ENCODE results near the gene RSPH1. TPM values are rescaled to one million over a fixed set of nuclear protein-coding genes. Genes with fewer than 3 reads are reported as not detected.

Gene RSPH1
- total RNA-seq, 6 experiments from 2014 or later: 0.18 to 0.55 (median 0.22) TPM; not detected in 1

- no peaks in the 10 kb centered on the region for H3K9me3 ChIP-seq
- intact Hi-C loops (cut with DNase I): no loop called here
- peaks cover 0 to 37% (median 8%) of the 10 kb centered on the region in 4 donors for H3K4me1 ChIP-seq
Observed at GRCh38 chr21:42469272-42469671, 26.8 kb downstream of the RSPH1 start.

GRCh38 chr21:42468491-42469131 lies 27.4 kb downstream of the RSPH1 start:
- no peaks in the 10 kb centered on the region for H3K9me3 ChIP-seq
- WGBS (ENCODE audit: insufficient coverage, low coverage, low lambda C conversion rate, missing lambda C conversion rate): 82% methylated on average over 5 of the region's 6 CpGs

More at GRCh38 chr21:42469272-42469671, 26.8 kb downstream of the RSPH1 start:
- DNase-seq (peak in 2 of 3 donors; percentile 46 to 60), ATAC-seq (peak; percentile 53 to 71 (median 68))
- Histone ChIP-seq H3K27ac (peak overlapping the region in 1 of 3 donors; percentile 14), H3K27me3 (no peaks in the 10 kb centered on the region), H3K4me3 (no peak overlapping the region), H3K36me3 (no peaks in the 10 kb centered on the region)
- 37% methylated on average over 2 of the region's 2 CpGs for WGBS (ENCODE audit: insufficient coverage, low coverage, low lambda C conversion rate, missing lambda C conversion rate)
- TF ChIP-seq CTCF (IDR thresholded peaks at IDR 0.05) (no peak), POLR2A (IDR thresholded peaks at IDR 0.05) (no peak)

GRCh38 chr21:42467140-42467983 lies 28.7 kb downstream of the RSPH1 start:
- Histone ChIP-seq H3K4me1 (peaks cover 0 to 47% (median 16%) of the 10 kb centered on the region in 4 donors), H3K36me3 (no peaks in the 10 kb centered on the region), H3K27ac (no peak overlapping the region), H3K9me3 (no peaks in the 10 kb centered on the region), H3K4me3 (no peak overlapping the region), H3K27me3 (no peaks in the 10 kb centered on the region)
- ATAC-seq: peak; percentile 28 to 54 (median 46)
- intact Hi-C loops (cut with DNase I): no loop called here
- DNase-seq: peak in 2 of 3 donors; percentile 27 to 56
- no peak for TF ChIP-seq POLR2A (IDR thresholded peaks at IDR 0.05)
- TF ChIP-seq CTCF (IDR thresholded peaks at IDR 0.05): peak; percentile 35 to 44 (median 40)
- WGBS (ENCODE audit: insufficient coverage, low coverage, low lambda C conversion rate, missing lambda C conversion rate): 47% methylated on average over 9 of the region's 12 CpGs

More at GRCh38 chr21:42468491-42469131, 27.4 kb downstream of the RSPH1 start:
- Histone ChIP-seq H3K27me3 (no peaks in the 10 kb centered on the region), H3K4me1 (peaks cover 0 to 37% (median 10%) of the 10 kb centered on the region in 4 donors), H3K27ac (peak overlapping the region in 1 of 3 donors; percentile 14), H3K36me3 (no peaks in the 10 kb centered on the region), H3K4me3 (no peak overlapping the region)
- peak in 2 of 3 donors; percentile 17 to 39 for DNase-seq
- intact Hi-C loops (cut with DNase I): no loop called here
- no peak for ATAC-seq
- no peak for TF ChIP-seq CTCF (IDR thresholded peaks at IDR 0.05)
- TF ChIP-seq POLR2A (IDR thresholded peaks at IDR 0.05): no peak

GRCh38 chr21:42466700-42467099 lies 29.3 kb downstream of the RSPH1 start:
- H3K9me3 ChIP-seq: no peaks in the 10 kb centered on the region
- ATAC-seq (no peak), DNase-seq (peak in 2 of 3 donors; percentile 31 to 34)
- 76% methylated on average over 9 of the region's 10 CpGs for WGBS (ENCODE audit: insufficient coverage, low coverage, low lambda C conversion rate, missing lambda C conversion rate)
- no peak overlapping the region for H3K4me3 ChIP-seq
- TF ChIP-seq POLR2A (IDR thresholded peaks at IDR 0.05): no peak
- TF ChIP-seq CTCF (IDR thresholded peaks at IDR 0.05): no peak
- H3K4me1 ChIP-seq: peaks cover 0 to 52% (median 17%) of the 10 kb centered on the region in 4 donors
- H3K36me3 ChIP-seq: no peaks in the 10 kb centered on the region
- H3K27ac ChIP-seq: no peak overlapping the region
- H3K27me3 ChIP-seq: no peaks in the 10 kb centered on the region
- intact Hi-C loops (cut with DNase I): no loop called here
